Measurements from ENCODE around the gene MLNR. TPM values are rescaled to one million over a fixed set of nuclear protein-coding genes. Genes with fewer than 3 reads are reported as not detected.

The MLNR gene
- not detected for total RNA-seq

DNA sequence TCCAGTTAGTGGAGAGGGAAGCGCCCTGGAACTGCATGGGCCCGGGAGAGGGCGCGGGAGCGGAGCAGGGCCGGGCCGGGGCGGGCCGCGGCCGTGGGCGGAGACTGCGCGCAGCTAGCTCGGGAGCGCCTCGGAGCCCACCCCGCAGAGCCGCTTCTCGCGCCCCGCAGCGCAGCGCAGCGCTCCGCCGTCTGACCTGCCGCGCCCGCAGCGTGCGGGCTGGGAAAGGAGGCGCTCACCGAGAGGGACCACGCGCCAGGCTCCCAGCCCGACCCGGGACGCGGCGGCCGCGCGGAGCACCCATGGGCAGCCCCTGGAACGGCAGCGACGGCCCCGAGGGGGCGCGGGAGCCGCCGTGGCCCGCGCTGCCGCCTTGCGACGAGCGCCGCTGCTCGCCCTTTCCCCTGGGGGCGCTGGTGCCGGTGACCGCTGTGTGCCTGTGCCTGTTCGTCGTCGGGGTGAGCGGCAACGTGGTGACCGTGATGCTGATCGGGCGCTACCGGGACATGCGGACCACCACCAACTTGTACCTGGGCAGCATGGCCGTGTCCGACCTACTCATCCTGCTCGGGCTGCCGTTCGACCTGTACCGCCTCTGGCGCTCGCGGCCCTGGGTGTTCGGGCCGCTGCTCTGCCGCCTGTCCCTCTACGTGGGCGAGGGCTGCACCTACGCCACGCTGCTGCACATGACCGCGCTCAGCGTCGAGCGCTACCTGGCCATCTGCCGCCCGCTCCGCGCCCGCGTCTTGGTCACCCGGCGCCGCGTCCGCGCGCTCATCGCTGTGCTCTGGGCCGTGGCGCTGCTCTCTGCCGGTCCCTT, at the start of gene MLNR:
Gene MLNR (plus strand): TSS at position 303 of the 820 bp plus-strand sequence. CDS start 0 bp downstream, at position 303.
- no peak for DNase-seq (ENCODE audit: low spot score)

- no peak for DNase-seq (ENCODE audit: low spot score)
Measured at GRCh38 chr13:49171359-49171758, 48.8 kb upstream of the MLNR start.

- no peak for DNase-seq (ENCODE audit: low spot score)
Measured at GRCh38 chr13:49183672-49184325, 36.3 kb upstream of the MLNR start.

DNA sequence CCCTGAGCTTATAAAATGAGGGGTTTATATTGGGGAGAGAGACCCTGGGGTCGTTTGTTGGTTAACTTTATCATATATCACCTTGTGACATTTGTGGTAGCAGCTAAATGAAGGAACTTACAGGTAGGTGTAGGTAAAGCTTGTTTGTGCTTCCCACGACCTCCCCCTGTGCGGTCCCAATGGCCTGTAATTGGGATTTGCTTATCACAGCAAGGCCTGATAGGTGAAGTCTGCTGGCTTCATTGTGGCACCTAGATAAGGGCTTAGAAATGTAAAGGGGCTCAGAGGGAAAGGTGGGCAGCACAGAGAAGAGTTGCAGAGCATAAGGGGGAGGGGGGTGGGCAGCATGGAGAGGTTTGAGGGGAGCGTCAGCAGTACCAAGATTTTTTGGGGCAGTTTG, 35.5 kb upstream of the MLNR start:
- DNase-seq (ENCODE audit: low spot score) = no peak

GRCh38 chr13:49185264-49185663, 34.9 kb upstream of the MLNR start:
- DNase-seq (ENCODE audit: low spot score) = no peak

DNA sequence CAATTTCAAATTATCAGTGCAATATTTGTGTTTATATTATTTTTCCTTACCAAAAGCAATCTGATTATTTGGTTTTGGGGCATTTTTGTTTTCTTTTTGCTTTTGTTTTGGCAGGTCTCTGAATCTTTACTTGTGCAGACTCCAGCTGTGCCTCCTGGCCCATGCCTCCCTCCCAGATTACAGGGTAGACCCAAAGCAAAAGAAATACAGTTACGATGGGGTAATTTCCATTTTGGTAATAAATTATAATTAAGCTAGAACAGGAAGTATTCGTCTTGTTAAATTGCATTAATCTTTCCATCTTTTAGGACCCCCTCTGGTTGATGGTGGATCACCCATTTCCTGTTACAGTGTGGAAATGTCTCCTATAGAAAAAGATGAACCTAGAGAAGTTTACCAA, 29.2 kb upstream of the MLNR start:
- no peak for DNase-seq (ENCODE audit: low spot score)

DNA sequence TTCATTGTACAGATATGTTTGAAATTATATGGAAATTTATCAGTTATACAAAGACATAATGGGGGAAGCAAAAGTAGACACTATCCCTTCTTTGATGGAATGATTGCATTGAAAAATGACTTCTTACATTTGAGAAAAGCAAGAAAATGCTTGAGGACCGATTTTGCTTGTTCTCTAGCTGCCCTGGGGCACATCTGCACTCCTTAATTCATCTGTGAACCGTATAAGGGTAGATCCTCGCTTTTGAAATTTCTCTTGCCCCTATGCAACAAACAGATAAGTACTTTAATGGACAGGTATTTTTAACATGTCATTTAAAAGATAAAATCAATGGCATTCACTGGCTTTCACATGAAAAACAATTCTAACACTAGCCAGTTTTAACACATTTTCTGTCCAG, 13.5 kb upstream of the MLNR start:
- no peak for DNase-seq (ENCODE audit: low spot score)

DNA sequence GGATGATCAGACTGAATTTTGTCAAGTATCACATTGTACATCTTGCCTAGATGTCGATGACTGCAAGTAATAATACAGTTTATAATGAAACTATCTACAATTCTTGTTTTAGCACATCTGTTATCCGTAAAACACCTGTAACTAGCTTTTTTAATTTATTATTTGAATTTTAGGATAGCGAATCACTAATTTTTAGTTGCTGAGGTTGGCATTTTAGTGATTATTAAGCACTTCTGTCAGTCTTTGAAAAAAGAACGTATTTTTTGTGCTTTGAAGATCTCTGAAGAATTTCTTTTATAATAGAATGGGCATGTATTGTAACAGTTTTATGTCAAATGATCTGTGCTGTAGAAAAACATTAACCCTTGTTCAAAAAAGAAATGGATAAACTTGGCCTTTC, 11.5 kb upstream of the MLNR start:
- DNase-seq (ENCODE audit: low spot score) = no peak

DNA sequence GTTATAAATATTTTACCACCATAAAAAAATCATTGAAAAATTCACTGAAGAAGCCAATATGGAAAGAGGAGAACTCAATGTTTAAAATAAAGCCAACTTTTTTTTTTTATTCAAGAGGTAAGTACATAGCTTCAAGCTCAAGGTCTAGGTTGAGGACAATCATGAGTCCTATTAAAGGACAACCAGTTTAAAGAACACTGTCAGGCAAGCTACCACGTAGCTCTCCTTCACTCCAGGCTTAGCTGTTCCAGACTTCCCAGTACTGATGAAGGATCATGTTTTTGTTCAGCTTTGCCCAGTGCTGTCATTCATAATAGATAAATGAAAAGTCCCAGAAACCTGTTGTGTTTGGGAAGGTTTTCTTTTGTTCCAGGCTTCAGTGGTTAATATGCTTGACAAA, 10.0 kb upstream of the MLNR start:
- DNase-seq (ENCODE audit: low spot score) = no peak

- DNase-seq (ENCODE audit: low spot score) = no peak
Measured at GRCh38 chr13:49210669-49211068, 9.5 kb upstream of the MLNR start.

DNA sequence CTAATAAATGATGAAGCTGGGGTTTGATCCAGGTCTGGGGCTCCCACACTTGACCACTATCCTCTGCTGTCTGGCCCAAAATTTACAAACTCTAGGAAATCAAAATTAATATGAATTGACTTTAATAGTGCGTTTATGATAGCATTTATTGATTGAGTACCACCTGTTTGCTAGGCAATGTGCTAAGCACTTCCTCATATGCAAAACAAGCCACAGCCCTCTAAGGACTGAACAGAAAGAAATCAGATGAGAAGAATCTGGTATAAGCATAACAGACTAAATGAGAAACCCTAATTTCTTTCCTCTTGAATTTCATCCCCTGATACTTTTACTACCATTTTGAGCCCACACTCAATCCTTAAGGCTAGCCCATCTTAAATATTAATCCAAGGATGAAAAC, 6.6 kb upstream of the MLNR start:
- no peak for DNase-seq (ENCODE audit: low spot score)

GRCh38 chr13:49213997-49214916, 5.9 kb upstream of the MLNR start:
- DNase-seq (ENCODE audit: low spot score) = no peak

DNA sequence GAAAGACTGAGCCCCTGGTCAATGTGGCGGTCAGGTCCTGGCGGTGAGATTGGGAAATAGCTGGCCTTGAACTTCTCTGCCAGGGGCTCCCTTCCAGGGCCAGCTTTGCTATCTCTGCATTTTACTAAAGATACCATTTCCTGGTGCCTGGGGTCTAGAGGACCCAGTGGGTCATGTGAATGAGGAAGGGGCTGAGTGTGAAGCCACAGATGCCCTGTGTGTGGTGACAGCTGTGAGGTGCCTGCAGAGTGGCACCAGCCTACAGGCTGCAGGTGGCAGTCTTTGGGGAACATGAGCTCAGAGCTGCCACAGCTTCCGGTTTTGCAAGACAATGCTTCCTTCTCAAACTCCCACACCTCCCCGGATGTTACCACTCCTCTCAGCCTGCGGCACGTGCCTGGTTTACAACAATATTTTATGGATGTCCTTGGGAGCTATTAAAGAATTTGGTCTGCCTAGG, 5.2 kb upstream of the MLNR start:
- DNase-seq (ENCODE audit: low spot score) = no peak

DNA sequence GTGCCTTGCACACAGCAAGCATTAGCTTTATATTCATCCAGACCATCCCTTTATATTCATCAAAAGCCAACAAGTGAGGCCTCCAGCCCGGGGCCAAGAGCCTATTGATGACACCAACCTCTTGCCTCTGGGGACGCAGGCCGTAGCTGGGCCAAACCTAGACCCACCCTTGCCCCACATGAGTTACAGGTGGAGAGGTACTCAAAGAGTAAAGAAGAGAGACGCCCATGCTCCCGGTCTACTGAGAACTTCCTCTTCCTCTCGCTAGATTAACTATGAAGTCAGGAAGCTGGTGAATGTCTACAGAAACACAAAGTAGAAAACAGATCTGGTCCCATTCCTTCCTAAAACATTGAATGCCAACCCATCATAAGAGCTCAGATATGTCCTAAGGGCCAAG, 3.8 kb upstream of the MLNR start:
- no peak for DNase-seq (ENCODE audit: low spot score)

DNA sequence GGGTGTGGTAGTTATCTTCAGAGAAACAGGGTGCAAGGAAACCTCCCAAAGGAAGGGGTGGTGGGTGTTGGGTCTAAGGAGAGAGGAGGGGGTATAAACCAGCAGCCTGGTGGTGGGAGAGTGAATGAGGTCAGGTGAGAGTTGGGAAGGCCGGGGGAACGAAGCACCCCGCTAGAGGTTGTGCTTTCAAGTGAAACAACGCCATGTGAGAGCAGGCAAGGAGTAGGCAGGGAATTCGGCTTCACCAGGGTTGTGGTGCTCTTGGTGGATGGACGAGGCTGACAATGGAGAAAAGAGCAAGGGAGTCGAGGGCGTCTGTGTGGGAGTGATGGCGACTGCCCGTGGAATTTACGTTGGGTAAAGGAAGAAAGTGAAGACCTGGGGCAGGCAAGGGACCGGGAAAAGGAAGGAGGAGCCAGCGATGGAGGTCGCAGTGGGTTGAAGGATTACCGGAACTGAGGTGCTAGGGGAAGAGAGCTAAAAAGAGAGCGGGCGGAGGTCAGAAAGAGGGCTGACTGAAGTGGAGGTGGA, 2.1 kb upstream of the MLNR start:
- DNase-seq (ENCODE audit: low spot score) = no peak

DNA sequence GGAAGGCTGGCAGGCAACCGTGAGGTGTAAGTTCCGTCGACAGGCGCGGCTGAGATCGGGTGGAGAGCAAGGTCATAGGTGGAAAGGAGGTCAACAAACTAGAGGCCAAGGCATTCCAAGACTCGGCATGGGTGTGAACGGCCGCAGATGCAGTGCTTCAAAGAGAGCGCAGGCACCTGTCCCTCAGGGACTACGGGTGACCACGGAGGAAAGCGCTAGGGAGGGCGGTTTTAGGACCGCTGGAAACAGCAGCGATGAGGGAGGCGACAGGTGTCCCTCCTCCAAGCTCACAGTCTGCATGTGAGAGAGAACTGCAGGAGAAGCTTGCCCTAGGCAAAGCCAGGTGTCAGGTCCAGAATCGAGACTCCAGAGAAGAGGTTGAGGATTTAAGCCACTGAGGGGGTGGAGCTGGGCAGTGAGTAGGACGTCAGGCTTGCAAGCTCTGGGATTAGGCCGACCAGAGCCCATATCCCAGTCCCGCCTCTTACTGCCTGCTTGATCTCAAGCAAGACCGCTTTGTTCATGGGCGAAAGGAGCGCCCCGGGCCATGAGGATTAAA, 1.6 kb upstream of the MLNR start:
- DNase-seq (ENCODE audit: low spot score) = no peak

- no peak for DNase-seq (ENCODE audit: low spot score)
Measured at GRCh38 chr13:49219647-49220035, 497 bp upstream of the MLNR start.

DNA sequence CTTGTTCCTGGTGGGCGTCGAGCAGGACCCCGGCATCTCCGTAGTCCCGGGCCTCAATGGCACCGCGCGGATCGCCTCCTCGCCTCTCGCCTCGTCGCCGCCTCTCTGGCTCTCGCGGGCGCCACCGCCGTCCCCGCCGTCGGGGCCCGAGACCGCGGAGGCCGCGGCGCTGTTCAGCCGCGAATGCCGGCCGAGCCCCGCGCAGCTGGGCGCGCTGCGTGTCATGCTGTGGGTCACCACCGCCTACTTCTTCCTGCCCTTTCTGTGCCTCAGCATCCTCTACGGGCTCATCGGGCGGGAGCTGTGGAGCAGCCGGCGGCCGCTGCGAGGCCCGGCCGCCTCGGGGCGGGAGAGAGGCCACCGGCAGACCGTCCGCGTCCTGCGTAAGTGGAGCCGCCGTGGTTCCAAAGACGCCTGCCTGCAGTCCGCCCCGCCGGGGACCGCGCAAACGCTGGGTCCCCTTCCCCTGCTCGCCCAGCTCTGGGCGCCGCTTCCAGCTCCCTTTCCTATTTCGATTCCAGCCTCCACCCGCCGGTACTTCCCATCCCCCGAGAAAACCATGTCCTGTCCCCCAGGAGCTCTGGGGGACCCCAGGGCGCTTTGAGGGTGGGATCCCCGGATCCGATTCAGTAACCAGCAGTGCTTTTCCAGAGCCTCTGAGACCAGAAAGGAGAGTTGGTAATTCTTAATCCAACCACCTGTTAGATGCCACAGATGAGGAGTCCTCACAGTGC, 885 bp downstream of the MLNR start:
- DNase-seq (ENCODE audit: low spot score) = no peak

DNA sequence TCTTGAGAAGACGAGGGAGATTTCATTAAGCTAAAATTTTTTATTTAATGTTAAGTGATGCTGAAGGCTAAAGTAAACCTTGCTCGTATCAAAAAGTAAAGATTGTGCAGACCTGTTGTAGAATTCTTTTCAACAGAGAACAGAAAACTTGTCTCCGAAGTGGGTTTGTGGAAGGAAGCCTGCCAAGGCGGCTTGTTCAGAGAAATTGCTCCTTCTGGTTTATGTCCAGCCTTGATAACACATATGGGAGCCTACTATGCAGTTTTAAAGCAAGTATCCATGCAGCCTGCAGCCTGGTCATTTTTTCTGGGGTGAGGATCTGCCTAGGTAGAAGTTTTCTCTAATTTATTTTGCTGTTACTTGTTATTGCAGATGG, 1.4 kb downstream of the MLNR start:
- no peak for DNase-seq (ENCODE audit: low spot score)

DNA sequence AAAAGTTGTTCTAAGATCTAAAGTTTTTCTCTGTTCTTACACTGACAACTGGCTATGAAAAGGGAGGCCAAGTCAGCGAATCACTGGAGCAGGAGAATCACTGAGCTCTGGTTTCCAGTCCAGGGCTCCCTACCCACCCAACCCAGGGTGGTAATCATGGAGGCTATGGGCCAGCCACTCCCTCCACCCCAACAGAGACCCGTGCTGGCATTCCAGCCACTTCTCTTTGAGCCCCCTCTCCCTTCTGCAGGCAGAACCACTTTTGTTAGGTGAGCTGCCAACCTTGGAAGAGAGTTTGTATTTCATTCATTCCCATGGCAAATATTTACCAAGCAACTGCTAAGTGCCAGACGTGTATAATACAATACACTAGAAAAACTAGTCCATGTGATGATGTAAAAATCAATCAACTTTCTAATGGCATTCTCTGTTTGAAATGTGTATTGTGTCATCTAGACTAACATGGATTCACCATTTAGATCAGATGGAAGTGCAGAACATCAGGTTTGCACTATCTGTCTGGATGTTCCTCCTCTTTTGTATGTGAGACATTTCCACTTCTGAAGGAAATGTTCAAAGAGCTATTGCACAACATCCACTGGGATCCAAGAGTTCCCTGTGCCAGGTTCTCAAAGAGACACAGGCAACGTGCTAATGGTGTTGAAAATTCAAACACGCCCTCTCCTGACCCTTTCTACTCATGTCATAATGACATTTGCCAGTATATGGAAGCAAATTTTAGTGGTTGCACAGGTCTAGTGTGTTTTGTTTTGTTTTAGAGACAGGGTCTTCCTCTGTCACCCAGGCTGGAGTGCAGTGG, 5.3 kb downstream of the MLNR start:
- no peak for DNase-seq (ENCODE audit: low spot score)

Measured in mucosa of gallbladder (tissue), 1 donor.